H9 (cell line): ENCODE measurements around the gene AFG1L. TPM values are rescaled to one million over a fixed set of nuclear protein-coding genes. Genes with fewer than 3 reads are reported as not detected.

Experiments used
- DNase-seq: peaks from one replicate; pipeline ENCODE4 v3.0.0-alpha.2; 2017
- H2AFZ ChIP-seq: one replicate; pipeline ENCODE4 v1.6.1; 2013; ENCODE audit warnings: mild to moderate bottlenecking, low read length, control low read depth, moderate library complexity
- H2AK5ac ChIP-seq: 2 replicates; pipeline ENCODE4 v1.6.1; 2013; ENCODE audit warnings: low read length, control low read depth, mixed read lengths; ENCODE audit not compliant: insufficient read length
- H2BK120ac ChIP-seq: one replicate; pipeline ENCODE4 v1.6.1; 2013; ENCODE audit warnings: low read depth, mild to moderate bottlenecking, low read length, control low read depth, inconsistent platforms; ENCODE audit not compliant: poor library complexity, severe bottlenecking
- H2BK12ac ChIP-seq: 2 replicates; pipeline ENCODE4 v1.6.1; 2013; ENCODE audit warnings: low read length, control low read depth, mixed read lengths, low read depth; ENCODE audit not compliant: insufficient read length
- H2BK15ac ChIP-seq: 2 replicates; pipeline ENCODE4 v1.6.1; 2013; ENCODE audit warnings: low read depth, low read length, control low read depth
- H2BK20ac ChIP-seq: one replicate; pipeline ENCODE4 v1.6.1; 2013; ENCODE audit warnings: low read depth, mild to moderate bottlenecking, low read length, control low read depth, inconsistent platforms; ENCODE audit not compliant: poor library complexity, severe bottlenecking
- H2BK5ac ChIP-seq: 2 replicates; pipeline ENCODE4 v1.6.1; 2013; ENCODE audit warnings: low read length, control low read depth, mixed read lengths; ENCODE audit not compliant: insufficient read length
- H3K14ac ChIP-seq: 2 replicates; pipeline ENCODE4 v1.6.1; 2013; ENCODE audit warnings: low read length, control low read depth; ENCODE audit not compliant: insufficient read depth
- H3K18ac ChIP-seq: 2 replicates; pipeline ENCODE4 v1.6.1; 2013; ENCODE audit warnings: low read depth, mild to moderate bottlenecking, mixed read lengths, low read length, control low read depth; ENCODE audit not compliant: insufficient read length
- H3K23ac ChIP-seq: 2 replicates; pipeline ENCODE4 v1.6.1; 2013; ENCODE audit warnings: low read length, control low read depth, mixed read lengths, low read depth; ENCODE audit not compliant: insufficient read length
- H3K23me2 ChIP-seq: 2 replicates; pipeline ENCODE4 v1.6.1; 2013; ENCODE audit warnings: low read depth, mild to moderate bottlenecking, mixed read lengths, low read length, control low read depth; ENCODE audit not compliant: insufficient read length, poor library complexity, severe bottlenecking
- H3K27ac ChIP-seq: 2 replicates; pipeline ENCODE4 v1.5.1; 2013; ENCODE audit warnings: low read length, control low read depth, mixed read lengths, low read depth; ENCODE audit not compliant: insufficient read length
- H3K27me3 ChIP-seq: 2 replicates; pipeline ENCODE4 v1.6.1; 2013; ENCODE audit warnings: low read length, control low read depth, inconsistent platforms; ENCODE audit not compliant: insufficient read depth
- H3K4ac ChIP-seq: 2 replicates; pipeline ENCODE4 v1.6.1; 2013; ENCODE audit warnings: low read depth, mild to moderate bottlenecking, control low read depth, inconsistent platforms, low read length, moderate library complexity
- H3K4me1 ChIP-seq: 2 replicates; pipeline ENCODE4 v1.6.1; 2013; ENCODE audit warnings: low read length, control low read depth, inconsistent platforms; ENCODE audit not compliant: insufficient read depth
- H3K4me2 ChIP-seq: 2 replicates; pipeline ENCODE4 v1.6.1; 2013; ENCODE audit warnings: low read length, control low read depth, mixed read lengths; ENCODE audit not compliant: insufficient read length, insufficient read depth
- H3K56ac ChIP-seq: 2 replicates; pipeline ENCODE4 v1.6.1; 2013; ENCODE audit warnings: low read depth, mild to moderate bottlenecking, mixed read lengths, low read length, control low read depth; ENCODE audit not compliant: insufficient read length
- H3K79me1 ChIP-seq: 2 replicates; pipeline ENCODE4 v1.6.1; 2013; ENCODE audit warnings: low read depth, mild to moderate bottlenecking, moderate library complexity, low read length, control low read depth, inconsistent platforms; ENCODE audit not compliant: insufficient read depth, poor library complexity, severe bottlenecking
- H3K79me2 ChIP-seq: 2 replicates; pipeline ENCODE4 v1.6.1; 2013; ENCODE audit warnings: low read length, control low read depth, inconsistent platforms; ENCODE audit not compliant: insufficient read depth
- H3K9ac ChIP-seq: 2 replicates; pipeline ENCODE4 v1.6.1; 2013; ENCODE audit warnings: low read length, control low read depth, mixed read lengths; ENCODE audit not compliant: insufficient read length; ENCODE audit errors: extremely low read depth
- H3K9me3 ChIP-seq: one replicate; pipeline ENCODE4 v1.6.1; 2013; ENCODE audit warnings: low read depth, low read length, inconsistent platforms; ENCODE audit not compliant: control insufficient read depth
- H3T11ph ChIP-seq: one replicate; pipeline ENCODE4 v1.6.1; 2013; ENCODE audit warnings: mild to moderate bottlenecking, low read length, control low read depth, inconsistent platforms
- H4K20me1 ChIP-seq: one replicate; pipeline ENCODE4 v1.6.1; 2013; ENCODE audit not compliant: control insufficient read depth, insufficient read length, insufficient read depth
- H4K5ac ChIP-seq: 2 replicates; pipeline ENCODE4 v1.6.1; 2013; ENCODE audit warnings: low read depth, mild to moderate bottlenecking, mixed read lengths, low read length, control low read depth; ENCODE audit not compliant: insufficient read length
- H4K8ac ChIP-seq: replicated peaks from 2 replicates; pipeline ENCODE4 v1.6.1; 2013; ENCODE audit warnings: low read length, control low read depth, mixed read lengths, low read depth; ENCODE audit not compliant: insufficient read length
- H4K91ac ChIP-seq: 2 replicates; pipeline ENCODE4 v1.6.1; 2013; ENCODE audit warnings: low read depth, mild to moderate bottlenecking, moderate library complexity, mixed read lengths, low read length, control low read depth; ENCODE audit not compliant: insufficient read length
- H3K27ac Mint-ChIP-seq, 3 experiments: 2 replicates in 2 of 3; 3 replicates in 1 of 3; pipeline ENCODE4 v1.8.0; 2020 to 2021; ENCODE audit warnings: mixed read lengths in 3 of 3, mild to moderate bottlenecking in 1 of 3, moderate library complexity in 1 of 3
- H3K27me3 Mint-ChIP-seq: 2 replicates; pipeline ENCODE4 v1.8.0; 2021; ENCODE audit warnings: low read depth, mild to moderate bottlenecking, moderate library complexity, mixed read lengths
- H3K36me3 Mint-ChIP-seq, 3 experiments: 2 replicates in 2 of 3; 3 replicates in 1 of 3; pipeline ENCODE4 v1.8.0; 2020 to 2021; ENCODE audit warnings: low read depth in 3 of 3, mixed read lengths in 3 of 3; ENCODE audit not compliant: insufficient read depth in 1 of 3
- H3K4me1 Mint-ChIP-seq, 2 experiments: 2 replicates each; pipeline ENCODE4 v1.8.0; 2020; ENCODE audit warnings: mixed read lengths in 2 of 2
- H3K4me3 Mint-ChIP-seq, 2 experiments: 2 replicates in 1 of 2; 3 replicates in 1 of 2; pipeline ENCODE4 v1.8.0; 2020 to 2021; ENCODE audit warnings: mild to moderate bottlenecking in 2 of 2, mixed read lengths in 2 of 2, moderate library complexity in 1 of 2
- H3K9me3 Mint-ChIP-seq, 2 experiments: 2 replicates in 1 of 2; 3 replicates in 1 of 2; pipeline ENCODE4 v1.8.0; 2020; ENCODE audit warnings: mild to moderate bottlenecking in 2 of 2, mixed read lengths in 2 of 2, moderate library complexity in 1 of 2
- CTCF ChIP-seq: fragments of 200-600 bp; sonication (generic); conservative IDR thresholded peaks from 3 replicates; pipeline ENCODE4 v1.8.0; 2021; ENCODE audit warnings: antibody characterized with exemption, mild to moderate bottlenecking
- WGBS: extraction: QIAGEN DNeasy Blood & Tissue Kit; methylation state at CpG from one replicate; pipeline ENCODE4 v1.1.7; 2013; ENCODE audit warnings: missing lambda C conversion rate, low lambda C conversion rate, mixed read lengths; ENCODE audit not compliant: insufficient read length; ENCODE audit errors: extremely low coverage; 5-methylcytosine and 5-hydroxymethylcytosine counted together
- total RNA-seq: library from RNA; stranded (reverse); gene quantifications from 2 replicates; pipeline ENCODE4 v1.2.1, GENCODE V29; 2021

The AFG1L gene
- total RNA-seq, 1 experiment from 2014 or later: 4.7 TPM

- Histone ChIP-seq H2BK120ac (no peak overlapping the region), H3K4me2 (peak overlapping the region; percentile 64), H3K27ac (no peak overlapping the region), H2AFZ (no peak overlapping the region), H3K9me3 (no peaks in the 10 kb centered on the region), H2BK12ac (no peak overlapping the region), H4K8ac (no peak overlapping the region), H4K5ac (no peak overlapping the region), H3K23ac (no peak overlapping the region), H3T11ph (no peak overlapping the region), H4K20me1 (peaks cover 2% of the 10 kb centered on the region), H3K4me1 (no peaks in the 10 kb centered on the region), H3K79me1 (no peaks in the 10 kb centered on the region), H3K4ac (no peak overlapping the region), H3K56ac (no peak overlapping the region), H4K91ac (no peak overlapping the region), H3K27me3 (peaks cover 3% of the 10 kb centered on the region; the same call in 1 of the 2 replicates), H3K79me2 (peaks cover 5% of the 10 kb centered on the region; the same call in 1 of the 2 replicates), H3K18ac (no peak overlapping the region), H2BK15ac (no peak overlapping the region), H2BK5ac (no peak overlapping the region), H3K14ac (no peak overlapping the region; the same call in 1 of the 2 replicates), H2BK20ac (no peak overlapping the region), H2AK5ac (no peak overlapping the region), H3K23me2 (peaks cover 24% of the 10 kb centered on the region), H3K9ac (no peak overlapping the region)
- Mint-ChIP-seq H3K4me3 (peak overlapping the region; percentile 79 to 90), H3K9me3 (peaks cover 0 to 2% of the 10 kb centered on the region in 2 experiments; a peak in 3 of 5 replicates), H3K36me3 (peaks cover 0 to 3% (median 0%) of the 10 kb centered on the region in 3 experiments; a peak in 1 of 7 replicates), H3K27me3 (peaks cover 59% of the 10 kb centered on the region), H3K4me1 (peaks cover 30 to 32% of the 10 kb centered on the region in 2 experiments), H3K27ac (peak overlapping the region in 1 of 3 experiments; percentile 55; a peak in 1 of 7 replicates)
- peak; percentile 74 for DNase-seq
- no CpG with 5 or more reads among the region's 64 CpGs for WGBS
- TF ChIP-seq CTCF: no peak
Observed at GRCh38 chr6:108559884-108560462, 265.1 kb downstream of the AFG1L start.
